H9 (cell line): ENCODE data around the gene AMMECR1. TPM values are rescaled to one million over a fixed set of nuclear protein-coding genes. Genes with fewer than 3 reads are reported as not detected.

Experiments used
- DNase-seq: peaks from one replicate; pipeline ENCODE4 v3.0.0-alpha.2; 2017
- H2AFZ ChIP-seq: one replicate; pipeline ENCODE4 v1.6.1; 2013; ENCODE audit warnings: mild to moderate bottlenecking, low read length, control low read depth, moderate library complexity
- H2AK5ac ChIP-seq: 2 replicates; pipeline ENCODE4 v1.6.1; 2013; ENCODE audit warnings: low read length, control low read depth, mixed read lengths; ENCODE audit not compliant: insufficient read length
- H2BK120ac ChIP-seq: one replicate; pipeline ENCODE4 v1.6.1; 2013; ENCODE audit warnings: low read depth, mild to moderate bottlenecking, low read length, control low read depth, inconsistent platforms; ENCODE audit not compliant: poor library complexity, severe bottlenecking
- H2BK12ac ChIP-seq: 2 replicates; pipeline ENCODE4 v1.6.1; 2013; ENCODE audit warnings: low read length, control low read depth, mixed read lengths, low read depth; ENCODE audit not compliant: insufficient read length
- H2BK15ac ChIP-seq: 2 replicates; pipeline ENCODE4 v1.6.1; 2013; ENCODE audit warnings: low read depth, low read length, control low read depth
- H2BK20ac ChIP-seq: one replicate; pipeline ENCODE4 v1.6.1; 2013; ENCODE audit warnings: low read depth, mild to moderate bottlenecking, low read length, control low read depth, inconsistent platforms; ENCODE audit not compliant: poor library complexity, severe bottlenecking
- H2BK5ac ChIP-seq: 2 replicates; pipeline ENCODE4 v1.6.1; 2013; ENCODE audit warnings: low read length, control low read depth, mixed read lengths; ENCODE audit not compliant: insufficient read length
- H3K14ac ChIP-seq: 2 replicates; pipeline ENCODE4 v1.6.1; 2013; ENCODE audit warnings: low read length, control low read depth; ENCODE audit not compliant: insufficient read depth
- H3K18ac ChIP-seq: 2 replicates; pipeline ENCODE4 v1.6.1; 2013; ENCODE audit warnings: low read depth, mild to moderate bottlenecking, mixed read lengths, low read length, control low read depth; ENCODE audit not compliant: insufficient read length
- H3K23ac ChIP-seq: 2 replicates; pipeline ENCODE4 v1.6.1; 2013; ENCODE audit warnings: low read length, control low read depth, mixed read lengths, low read depth; ENCODE audit not compliant: insufficient read length
- H3K23me2 ChIP-seq: 2 replicates; pipeline ENCODE4 v1.6.1; 2013; ENCODE audit warnings: low read depth, mild to moderate bottlenecking, mixed read lengths, low read length, control low read depth; ENCODE audit not compliant: insufficient read length, poor library complexity, severe bottlenecking
- H3K27ac ChIP-seq: 2 replicates; pipeline ENCODE4 v1.5.1; 2013; ENCODE audit warnings: low read length, control low read depth, mixed read lengths, low read depth; ENCODE audit not compliant: insufficient read length
- H3K27me3 ChIP-seq: 2 replicates; pipeline ENCODE4 v1.6.1; 2013; ENCODE audit warnings: low read length, control low read depth, inconsistent platforms; ENCODE audit not compliant: insufficient read depth
- H3K4ac ChIP-seq: 2 replicates; pipeline ENCODE4 v1.6.1; 2013; ENCODE audit warnings: low read depth, mild to moderate bottlenecking, control low read depth, inconsistent platforms, low read length, moderate library complexity
- H3K4me1 ChIP-seq: 2 replicates; pipeline ENCODE4 v1.6.1; 2013; ENCODE audit warnings: low read length, control low read depth, inconsistent platforms; ENCODE audit not compliant: insufficient read depth
- H3K4me2 ChIP-seq: 2 replicates; pipeline ENCODE4 v1.6.1; 2013; ENCODE audit warnings: low read length, control low read depth, mixed read lengths; ENCODE audit not compliant: insufficient read length, insufficient read depth
- H3K56ac ChIP-seq: 2 replicates; pipeline ENCODE4 v1.6.1; 2013; ENCODE audit warnings: low read depth, mild to moderate bottlenecking, mixed read lengths, low read length, control low read depth; ENCODE audit not compliant: insufficient read length
- H3K79me1 ChIP-seq: 2 replicates; pipeline ENCODE4 v1.6.1; 2013; ENCODE audit warnings: low read depth, mild to moderate bottlenecking, moderate library complexity, low read length, control low read depth, inconsistent platforms; ENCODE audit not compliant: insufficient read depth, poor library complexity, severe bottlenecking
- H3K79me2 ChIP-seq: 2 replicates; pipeline ENCODE4 v1.6.1; 2013; ENCODE audit warnings: low read length, control low read depth, inconsistent platforms; ENCODE audit not compliant: insufficient read depth
- H3K9ac ChIP-seq: 2 replicates; pipeline ENCODE4 v1.6.1; 2013; ENCODE audit warnings: low read length, control low read depth, mixed read lengths; ENCODE audit not compliant: insufficient read length; ENCODE audit errors: extremely low read depth
- H3K9me3 ChIP-seq: one replicate; pipeline ENCODE4 v1.6.1; 2013; ENCODE audit warnings: low read depth, low read length, inconsistent platforms; ENCODE audit not compliant: control insufficient read depth
- H3T11ph ChIP-seq: one replicate; pipeline ENCODE4 v1.6.1; 2013; ENCODE audit warnings: mild to moderate bottlenecking, low read length, control low read depth, inconsistent platforms
- H4K20me1 ChIP-seq: one replicate; pipeline ENCODE4 v1.6.1; 2013; ENCODE audit not compliant: control insufficient read depth, insufficient read length, insufficient read depth
- H4K5ac ChIP-seq: 2 replicates; pipeline ENCODE4 v1.6.1; 2013; ENCODE audit warnings: low read depth, mild to moderate bottlenecking, mixed read lengths, low read length, control low read depth; ENCODE audit not compliant: insufficient read length
- H4K8ac ChIP-seq: replicated peaks from 2 replicates; pipeline ENCODE4 v1.6.1; 2013; ENCODE audit warnings: low read length, control low read depth, mixed read lengths, low read depth; ENCODE audit not compliant: insufficient read length
- H4K91ac ChIP-seq: 2 replicates; pipeline ENCODE4 v1.6.1; 2013; ENCODE audit warnings: low read depth, mild to moderate bottlenecking, moderate library complexity, mixed read lengths, low read length, control low read depth; ENCODE audit not compliant: insufficient read length
- H3K27ac Mint-ChIP-seq, 3 experiments: 2 replicates in 2 of 3; 3 replicates in 1 of 3; pipeline ENCODE4 v1.8.0; 2020 to 2021; ENCODE audit warnings: mixed read lengths in 3 of 3, mild to moderate bottlenecking in 1 of 3, moderate library complexity in 1 of 3
- H3K27me3 Mint-ChIP-seq: 2 replicates; pipeline ENCODE4 v1.8.0; 2021; ENCODE audit warnings: low read depth, mild to moderate bottlenecking, moderate library complexity, mixed read lengths
- H3K36me3 Mint-ChIP-seq, 3 experiments: 2 replicates in 2 of 3; 3 replicates in 1 of 3; pipeline ENCODE4 v1.8.0; 2020 to 2021; ENCODE audit warnings: low read depth in 3 of 3, mixed read lengths in 3 of 3; ENCODE audit not compliant: insufficient read depth in 1 of 3
- H3K4me1 Mint-ChIP-seq, 2 experiments: 2 replicates each; pipeline ENCODE4 v1.8.0; 2020; ENCODE audit warnings: mixed read lengths in 2 of 2
- H3K4me3 Mint-ChIP-seq, 2 experiments: 2 replicates in 1 of 2; 3 replicates in 1 of 2; pipeline ENCODE4 v1.8.0; 2020 to 2021; ENCODE audit warnings: mild to moderate bottlenecking in 2 of 2, mixed read lengths in 2 of 2, moderate library complexity in 1 of 2
- H3K9me3 Mint-ChIP-seq, 2 experiments: 2 replicates in 1 of 2; 3 replicates in 1 of 2; pipeline ENCODE4 v1.8.0; 2020; ENCODE audit warnings: mild to moderate bottlenecking in 2 of 2, mixed read lengths in 2 of 2, moderate library complexity in 1 of 2
- WGBS: extraction: QIAGEN DNeasy Blood & Tissue Kit; methylation state at CpG from one replicate; pipeline ENCODE4 v1.1.7; 2013; ENCODE audit warnings: missing lambda C conversion rate, low lambda C conversion rate, mixed read lengths; ENCODE audit not compliant: insufficient read length; ENCODE audit errors: extremely low coverage; 5-methylcytosine and 5-hydroxymethylcytosine counted together
- total RNA-seq: library from RNA; stranded (reverse); gene quantifications from 2 replicates; pipeline ENCODE4 v1.2.1, GENCODE V29; 2021
- TF ChIP-seq, protein P1 (sequence below): fragments of 200-600 bp; sonication (generic); conservative IDR thresholded peaks from 3 replicates; pipeline ENCODE4 v1.8.0; 2021; ENCODE audit warnings: antibody characterized with exemption, mild to moderate bottlenecking

Gene AMMECR1
- total RNA-seq, 1 experiment from 2014 or later = 28.5 TPM

DNA sequence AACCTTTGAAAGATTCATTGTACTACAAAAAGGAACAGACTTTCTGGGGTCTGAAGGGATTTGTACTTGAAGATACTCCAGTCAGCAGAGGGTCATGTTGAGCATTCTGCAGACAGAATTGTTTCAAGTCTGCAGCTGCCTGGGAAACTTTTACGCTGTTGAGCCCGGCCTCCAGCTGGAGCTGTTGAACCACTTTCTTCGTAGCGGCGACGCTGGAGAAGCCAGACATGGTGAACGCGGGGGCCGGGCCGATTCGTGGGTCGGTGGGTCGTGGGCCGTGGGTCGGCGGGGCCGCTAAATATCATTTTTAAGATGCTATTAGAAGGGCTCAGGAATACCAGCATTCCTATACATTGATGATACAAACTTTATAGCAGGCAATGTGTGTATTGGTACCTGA, 28.8 kb upstream of the AMMECR1 start:
- Histone ChIP-seq H3K23ac (no peak overlapping the region), H3K9me3 (no peaks in the 10 kb centered on the region), H2BK12ac (no peak overlapping the region), H3K27me3 (no peaks in the 10 kb centered on the region), H4K20me1 (no peaks in the 10 kb centered on the region), H2BK20ac (no peak overlapping the region), H3K4me1 (no peaks in the 10 kb centered on the region), H3K14ac (no peak overlapping the region), H4K5ac (no peak overlapping the region), H3K4me2 (no peak overlapping the region), H2AK5ac (no peak overlapping the region), H4K8ac (no peak overlapping the region), H3K27ac (no peak overlapping the region), H3K79me2 (no peaks in the 10 kb centered on the region), H3K79me1 (no peaks in the 10 kb centered on the region), H3K4ac (no peak overlapping the region), H3K23me2 (no peaks in the 10 kb centered on the region), H4K91ac (no peak overlapping the region), H2BK15ac (no peak overlapping the region), H2AFZ (no peak overlapping the region), H3K18ac (no peak overlapping the region), H2BK120ac (no peak overlapping the region), H3K56ac (no peak overlapping the region), H3K9ac (no peak overlapping the region), H3T11ph (no peak overlapping the region), H2BK5ac (no peak overlapping the region)
- WGBS = no CpG with 5 or more reads among the region's 17 CpGs
- H3K27me3 Mint-ChIP-seq = no peaks in the 10 kb centered on the region
- H3K9me3 Mint-ChIP-seq = peaks cover 2 to 3% of the 10 kb centered on the region in 2 experiments; a peak in 1 of 5 replicates
- H3K4me3 Mint-ChIP-seq = no peak overlapping the region
- peaks cover 0 to 2% (median 0%) of the 10 kb centered on the region in 3 experiments; a peak in 1 of 7 replicates for H3K36me3 Mint-ChIP-seq
- no peak overlapping the region for H3K27ac Mint-ChIP-seq
- TF ChIP-seq, protein P1, sequence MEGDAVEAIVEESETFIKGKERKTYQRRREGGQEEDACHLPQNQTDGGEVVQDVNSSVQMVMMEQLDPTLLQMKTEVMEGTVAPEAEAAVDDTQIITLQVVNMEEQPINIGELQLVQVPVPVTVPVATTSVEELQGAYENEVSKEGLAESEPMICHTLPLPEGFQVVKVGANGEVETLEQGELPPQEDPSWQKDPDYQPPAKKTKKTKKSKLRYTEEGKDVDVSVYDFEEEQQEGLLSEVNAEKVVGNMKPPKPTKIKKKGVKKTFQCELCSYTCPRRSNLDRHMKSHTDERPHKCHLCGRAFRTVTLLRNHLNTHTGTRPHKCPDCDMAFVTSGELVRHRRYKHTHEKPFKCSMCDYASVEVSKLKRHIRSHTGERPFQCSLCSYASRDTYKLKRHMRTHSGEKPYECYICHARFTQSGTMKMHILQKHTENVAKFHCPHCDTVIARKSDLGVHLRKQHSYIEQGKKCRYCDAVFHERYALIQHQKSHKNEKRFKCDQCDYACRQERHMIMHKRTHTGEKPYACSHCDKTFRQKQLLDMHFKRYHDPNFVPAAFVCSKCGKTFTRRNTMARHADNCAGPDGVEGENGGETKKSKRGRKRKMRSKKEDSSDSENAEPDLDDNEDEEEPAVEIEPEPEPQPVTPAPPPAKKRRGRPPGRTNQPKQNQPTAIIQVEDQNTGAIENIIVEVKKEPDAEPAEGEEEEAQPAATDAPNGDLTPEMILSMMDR = no peak; the same call in 2 of the 3 replicates
- peaks cover 0 to 3% of the 10 kb centered on the region in 2 experiments; a peak in 1 of 4 replicates for H3K4me1 Mint-ChIP-seq
- peak; percentile 42 for DNase-seq
